ENCODE results near the gene PRRG2. TPM values are rescaled to one million over a fixed set of nuclear protein-coding genes. Genes with fewer than 3 reads are reported as not detected.

The PRRG2 gene
- polyA plus RNA-seq (ENCODE audit: insufficient read length), result 0.18 TPM

DNA sequence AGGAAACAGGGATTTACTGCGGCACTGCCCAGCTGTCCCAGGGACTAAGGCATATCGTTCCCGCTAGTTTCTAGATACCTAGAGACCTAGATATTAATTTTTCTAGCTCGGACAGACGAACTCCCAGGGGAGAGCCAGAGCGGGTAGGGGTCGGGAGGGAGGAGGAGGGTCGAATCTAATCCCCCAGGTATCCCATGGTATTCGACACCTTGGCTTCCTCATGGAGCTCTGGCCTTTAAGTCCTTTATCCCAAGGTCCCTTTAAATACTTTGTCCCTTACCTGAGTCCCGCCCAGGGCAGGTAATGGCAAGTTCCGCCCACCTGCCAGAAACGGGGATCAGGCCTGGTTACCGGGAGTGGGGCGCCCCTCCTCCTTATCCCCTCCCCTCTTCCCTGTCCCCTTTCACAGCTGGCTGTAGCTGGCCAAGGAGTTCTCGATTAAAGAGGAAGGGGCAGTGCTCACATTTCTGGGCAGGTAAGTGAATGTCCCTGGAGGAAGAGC is at the start of gene PRRG2:
Gene PRRG2 (plus strand): TSS at position 310 of the 502 bp plus-strand sequence. CDS start 1,904 bp downstream, outside the sequence.
- no peak for DNase-seq

DNA sequence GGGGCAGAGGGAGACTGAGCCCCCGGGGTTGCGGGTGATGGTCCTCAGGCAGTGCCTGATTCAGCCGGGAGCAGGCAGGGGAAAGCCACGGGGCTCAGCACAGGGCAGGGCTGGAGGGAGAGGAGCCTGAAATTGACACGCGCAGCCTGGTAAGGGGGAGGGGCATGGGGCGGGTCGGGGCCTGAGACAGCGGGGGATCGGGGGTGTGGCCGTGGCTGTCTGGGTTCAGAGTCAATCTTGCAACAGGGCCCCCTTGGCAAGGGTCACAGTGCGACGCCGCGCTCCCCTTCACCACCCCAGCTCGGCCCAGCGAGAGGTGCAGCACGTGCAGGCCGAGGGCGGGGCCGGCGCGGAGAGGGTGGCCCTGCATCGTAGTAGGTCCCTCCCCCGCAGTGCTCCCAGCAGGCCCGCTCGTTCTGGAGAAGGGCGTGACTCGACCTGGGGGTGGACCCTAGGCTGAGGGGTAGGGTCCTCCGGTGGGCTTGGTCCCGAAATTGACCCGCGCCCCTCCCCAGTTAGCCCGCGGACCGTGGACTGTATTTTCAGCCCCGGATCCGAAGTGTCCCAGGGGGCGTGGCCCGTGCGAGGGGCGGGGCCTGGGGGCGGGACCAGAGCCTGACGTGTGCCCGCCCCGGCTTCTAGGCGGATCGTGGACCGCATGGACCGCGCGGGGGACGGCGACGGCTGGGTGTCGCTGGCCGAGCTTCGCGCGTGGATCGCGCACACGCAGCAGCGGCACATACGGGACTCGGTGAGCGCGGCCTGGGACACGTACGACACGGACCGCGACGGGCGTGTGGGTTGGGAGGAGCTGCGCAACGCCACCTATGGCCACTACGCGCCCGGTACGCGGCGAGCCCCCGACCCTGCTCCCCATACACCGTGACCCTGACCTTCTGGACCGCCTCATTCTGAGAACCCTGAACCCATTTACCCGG is 47.3 kb upstream of the PRRG2 start:
- DNase-seq, result peak; percentile 75

DNA sequence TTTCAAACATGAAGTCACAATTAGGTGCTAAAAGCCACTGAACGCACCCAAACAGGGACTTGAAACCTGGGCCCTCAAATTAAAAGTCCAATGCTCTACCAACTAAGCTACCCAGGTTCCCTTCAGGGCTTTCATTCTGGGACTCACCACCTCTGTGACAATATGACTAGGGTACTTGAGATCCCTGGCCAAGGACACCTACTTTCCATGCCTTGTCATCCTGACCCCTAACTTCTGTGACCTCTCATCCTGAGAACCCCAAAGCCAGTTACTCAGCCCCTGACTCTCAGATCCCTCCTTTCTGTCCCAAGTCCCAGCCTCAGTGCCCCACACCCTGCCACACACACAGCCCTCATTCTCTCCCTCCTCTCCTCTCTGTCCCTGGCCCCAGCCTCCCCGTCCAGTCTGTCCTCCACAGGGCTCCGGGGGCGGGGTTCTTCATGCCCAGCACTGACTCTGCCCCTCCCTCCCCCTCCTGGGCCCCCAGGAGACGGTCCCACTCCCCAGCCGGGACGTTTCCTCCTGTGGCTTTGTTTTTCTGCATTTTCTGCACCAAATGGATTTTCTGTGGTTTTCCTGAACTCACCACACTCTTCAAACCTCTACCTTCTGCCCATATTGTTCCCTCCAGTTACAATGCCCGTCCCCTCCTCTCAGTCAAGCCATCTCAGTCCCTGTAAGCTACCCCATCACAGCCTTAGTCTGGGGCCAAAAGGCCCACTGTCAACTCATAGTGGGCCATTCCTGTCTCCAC is 46.3 kb upstream of the PRRG2 start:
- no peak for DNase-seq

DNA sequence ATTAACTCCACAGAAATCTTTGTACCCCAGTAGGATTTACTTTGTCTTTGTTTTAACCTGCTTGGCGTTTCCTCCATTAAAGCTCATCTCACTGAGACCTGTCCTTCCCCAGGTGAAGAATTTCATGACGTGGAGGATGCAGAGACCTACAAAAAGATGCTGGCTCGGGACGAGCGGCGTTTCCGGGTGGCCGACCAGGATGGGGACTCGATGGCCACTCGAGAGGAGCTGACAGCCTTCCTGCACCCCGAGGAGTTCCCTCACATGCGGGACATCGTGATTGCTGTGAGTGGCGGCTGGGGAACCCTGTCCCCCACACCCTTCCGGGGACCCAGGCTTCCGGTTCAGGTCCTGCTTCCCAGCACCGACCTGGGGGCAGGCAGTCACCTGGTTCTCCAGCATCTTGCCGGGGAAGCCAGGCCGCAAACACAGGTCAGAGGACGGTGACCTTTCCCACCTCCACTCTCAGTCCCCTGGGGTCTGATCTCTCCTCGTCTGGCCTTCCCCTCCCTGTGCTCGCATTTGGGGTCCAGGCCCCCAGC is 44.1 kb upstream of the PRRG2 start:
- no peak for DNase-seq

DNA sequence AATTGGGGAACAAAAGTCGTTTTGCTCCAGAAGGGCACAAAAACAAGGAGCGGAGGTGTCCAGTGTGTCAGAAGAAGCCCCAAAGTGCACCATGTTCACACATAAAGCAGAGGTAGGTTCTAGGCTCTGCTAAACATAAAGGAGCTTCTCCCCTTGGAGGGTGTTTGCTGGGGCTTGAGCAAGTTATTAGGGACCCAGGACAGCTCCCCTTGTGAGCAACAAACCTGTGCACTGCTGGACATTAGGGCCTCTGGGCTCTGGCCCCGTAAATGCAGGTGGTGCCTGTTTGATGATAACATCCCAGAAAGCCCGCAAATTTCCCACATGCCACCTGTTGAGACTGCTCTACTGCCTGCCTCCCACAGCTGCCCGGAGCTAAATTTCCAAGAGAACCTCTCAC is 42.5 kb upstream of the PRRG2 start:
- no peak for DNase-seq

DNA sequence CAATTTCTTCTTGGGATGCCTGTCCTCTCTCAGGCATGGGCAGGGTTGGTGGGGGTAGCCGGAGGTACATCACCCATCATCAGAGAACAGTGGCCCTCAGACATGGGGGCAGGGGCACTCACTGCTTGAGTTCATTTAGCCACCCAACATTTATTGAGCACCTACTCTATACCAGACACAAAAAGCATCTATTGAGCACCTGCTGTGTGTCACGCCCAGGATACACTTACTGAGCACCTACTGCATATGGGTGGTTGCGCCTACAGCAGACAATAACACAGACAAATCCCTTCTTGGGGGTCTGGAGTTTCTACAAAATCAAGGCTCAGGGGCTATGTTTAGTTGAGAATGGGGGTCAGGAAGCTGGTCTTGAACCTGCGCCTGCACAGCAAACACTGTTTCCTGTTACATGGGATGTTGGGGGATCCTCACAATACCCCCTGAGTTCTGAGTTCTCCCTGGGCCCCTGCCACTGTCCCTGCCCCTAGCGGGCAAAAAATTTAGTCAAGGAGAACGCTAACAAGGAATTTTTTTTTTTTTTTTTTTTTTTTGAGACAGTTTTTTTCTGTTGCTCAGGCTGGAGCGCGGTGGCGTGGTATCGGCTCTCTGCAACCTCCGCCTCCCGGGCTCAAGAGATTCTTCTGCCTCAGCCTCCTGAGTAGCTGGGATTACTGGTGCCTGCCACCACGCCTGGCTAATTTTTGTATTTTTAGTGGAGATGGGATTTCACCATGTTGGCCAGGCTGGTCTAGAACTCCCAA is 41.7 kb upstream of the PRRG2 start:
- no peak for DNase-seq

DNA sequence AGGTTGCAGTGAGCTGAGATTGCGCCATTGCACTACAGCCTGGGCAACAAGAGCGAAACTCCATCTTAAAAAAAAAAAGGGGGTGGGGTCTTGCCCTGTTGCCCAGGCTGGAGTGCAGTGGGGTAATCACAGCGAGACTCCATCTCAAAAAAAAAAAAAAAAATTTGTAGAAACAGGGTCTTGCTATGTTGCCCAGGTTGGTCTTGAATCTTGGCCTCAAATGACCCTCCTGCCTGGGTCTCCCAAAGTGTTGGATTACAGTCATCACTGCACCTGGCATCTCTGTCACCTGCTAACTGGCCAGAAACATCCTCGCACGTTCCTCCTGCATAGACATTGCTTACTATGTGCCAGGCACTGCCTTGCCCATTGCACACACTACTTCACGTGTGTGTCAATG is 39.2 kb upstream of the PRRG2 start:
- DNase-seq, result no peak

DNA sequence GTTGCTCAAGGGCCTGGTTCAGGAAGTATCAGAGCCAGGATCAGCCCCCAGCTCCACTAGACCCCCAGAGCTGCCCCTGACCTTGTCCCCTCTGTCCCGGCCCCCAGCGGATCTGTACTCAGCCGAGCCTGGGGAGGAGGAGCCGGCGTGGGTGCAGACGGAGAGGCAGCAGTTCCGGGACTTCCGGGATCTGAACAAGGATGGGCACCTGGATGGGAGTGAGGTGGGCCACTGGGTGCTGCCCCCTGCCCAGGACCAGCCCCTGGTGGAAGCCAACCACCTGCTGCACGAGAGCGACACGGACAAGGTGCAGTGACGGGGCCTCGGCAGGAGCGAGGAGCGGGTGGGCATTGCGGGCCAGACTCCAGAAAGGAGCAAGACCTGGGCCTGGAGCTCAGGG is 38.7 kb upstream of the PRRG2 start:
- no peak for DNase-seq

DNA sequence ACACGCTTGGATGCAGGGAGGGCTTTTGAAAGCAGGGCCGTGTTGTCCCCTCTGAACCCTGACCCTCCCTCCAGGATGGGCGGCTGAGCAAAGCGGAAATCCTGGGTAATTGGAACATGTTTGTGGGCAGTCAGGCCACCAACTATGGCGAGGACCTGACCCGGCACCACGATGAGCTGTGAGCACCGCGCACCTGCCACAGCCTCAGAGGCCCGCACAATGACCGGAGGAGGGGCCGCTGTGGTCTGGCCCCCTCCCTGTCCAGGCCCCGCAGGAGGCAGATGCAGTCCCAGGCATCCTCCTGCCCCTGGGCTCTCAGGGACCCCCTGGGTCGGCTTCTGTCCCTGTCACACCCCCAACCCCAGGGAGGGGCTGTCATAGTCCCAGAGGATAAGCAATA is 38.1 kb upstream of the PRRG2 start:
- DNase-seq, result no peak

DNA sequence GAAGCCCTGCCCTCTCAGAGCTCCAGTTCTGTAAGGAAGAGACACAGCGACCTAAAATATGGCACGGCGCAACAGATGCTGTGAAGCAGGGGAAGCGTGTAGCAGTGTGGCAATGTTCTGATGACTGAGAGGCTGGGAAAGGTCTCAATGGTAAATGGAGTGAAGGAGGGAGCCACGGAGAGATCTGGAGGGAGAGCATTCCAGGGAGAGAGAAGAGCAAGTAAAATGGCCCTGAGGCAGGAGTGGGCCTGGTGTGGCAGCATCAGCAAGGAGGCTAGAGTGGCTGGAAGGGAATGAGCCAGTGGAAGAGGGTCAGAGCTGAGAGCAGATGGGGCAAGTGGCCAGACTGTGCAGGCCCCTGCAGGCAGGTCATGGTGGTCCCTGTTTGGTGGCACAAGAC is 37.0 kb upstream of the PRRG2 start:
- DNase-seq, result no peak

DNA sequence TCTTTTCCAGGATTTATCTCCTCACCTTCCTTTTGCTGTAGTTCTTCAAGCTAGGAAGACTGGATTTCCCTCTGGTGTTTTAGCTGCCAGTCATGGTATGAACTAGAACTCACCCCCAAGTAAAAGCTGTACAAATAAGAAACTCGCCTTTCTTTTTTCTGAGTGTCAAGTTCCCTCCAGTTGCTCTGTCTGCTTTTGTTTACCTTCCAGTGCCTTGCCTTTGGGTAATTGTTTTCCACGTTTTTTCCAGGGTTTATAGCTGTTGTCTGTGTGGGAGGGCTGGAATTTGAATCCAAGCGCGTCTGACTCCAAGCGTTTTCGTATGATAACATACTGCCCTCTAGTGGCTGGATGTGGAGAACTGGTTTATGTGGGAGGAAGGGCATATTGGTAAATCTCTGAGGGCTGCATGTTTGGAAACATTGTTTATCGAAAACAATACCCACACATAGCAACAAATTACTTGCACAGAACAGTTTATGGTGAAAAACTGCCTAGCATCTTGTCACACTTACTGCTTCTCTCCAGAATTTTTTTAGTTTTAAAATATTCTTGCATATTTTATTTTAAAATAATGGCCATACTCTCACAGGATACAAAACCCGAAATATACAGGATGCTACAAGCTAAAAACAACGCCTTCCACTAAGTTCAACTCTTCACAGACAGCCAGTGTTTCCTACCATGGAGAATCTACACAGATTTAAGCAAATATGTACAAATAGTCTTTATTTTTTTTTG is 34.1 kb upstream of the PRRG2 start:
- peak; percentile 91 for DNase-seq

DNA sequence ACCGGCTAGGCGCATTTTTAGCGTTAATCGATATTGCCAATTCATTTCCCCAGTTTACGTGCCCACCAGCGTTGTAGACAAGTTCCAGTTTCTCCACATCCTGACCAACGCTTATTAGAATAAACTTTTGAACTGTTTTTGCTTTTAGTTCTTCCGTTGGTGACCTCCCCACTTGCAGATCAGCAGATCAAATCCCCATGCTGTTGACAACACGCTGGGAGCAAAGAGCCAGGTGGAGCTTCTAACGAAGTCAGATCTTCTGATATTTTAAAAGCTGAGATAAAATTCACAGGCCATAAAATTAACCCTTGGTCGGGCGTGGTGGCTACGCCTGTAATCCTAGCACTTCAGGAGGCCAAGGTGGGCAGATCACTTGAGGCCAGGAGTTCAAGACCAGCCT is 32.1 kb upstream of the PRRG2 start:
- DNase-seq, result no peak

DNA sequence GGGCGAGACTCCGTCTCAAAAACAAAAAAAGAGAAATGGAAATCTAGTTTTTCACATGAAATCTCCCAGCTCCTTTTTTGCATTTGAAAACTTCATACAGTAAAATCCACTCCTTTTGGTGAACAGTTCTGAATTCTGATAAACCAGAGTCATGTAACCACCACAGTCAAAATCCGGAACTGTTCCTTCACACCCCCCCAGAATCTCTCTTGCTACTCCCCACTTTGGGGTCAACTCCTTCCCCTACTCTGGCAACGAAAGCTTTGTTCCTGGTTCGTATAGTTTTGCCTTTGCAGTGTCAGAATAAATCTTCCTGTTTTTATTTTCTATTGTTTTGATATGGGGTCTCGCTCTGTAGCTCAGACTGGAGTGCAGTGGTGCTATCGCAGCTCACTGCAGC is 29.6 kb upstream of the PRRG2 start:
- no peak for DNase-seq

DNA sequence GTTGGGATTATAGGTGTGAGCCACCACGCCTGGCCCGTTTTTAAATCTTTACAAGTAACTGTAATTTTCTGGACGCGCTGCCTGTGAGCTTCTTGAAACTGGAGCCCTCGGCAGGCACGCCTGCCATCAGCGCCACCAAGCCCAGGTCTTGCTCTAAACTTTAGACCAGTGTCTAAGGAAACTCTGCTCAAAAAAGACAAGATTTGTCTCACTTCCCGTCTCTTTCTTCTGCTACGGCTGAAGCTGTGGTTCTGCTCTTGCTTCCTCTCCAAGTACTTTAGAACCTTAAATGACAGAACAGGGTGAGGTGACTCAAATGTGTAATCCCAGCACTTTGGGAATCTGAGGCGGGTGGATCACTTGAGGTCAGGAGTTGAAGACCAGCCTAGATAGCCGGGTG is 28.4 kb upstream of the PRRG2 start:
- no peak for DNase-seq

DNA sequence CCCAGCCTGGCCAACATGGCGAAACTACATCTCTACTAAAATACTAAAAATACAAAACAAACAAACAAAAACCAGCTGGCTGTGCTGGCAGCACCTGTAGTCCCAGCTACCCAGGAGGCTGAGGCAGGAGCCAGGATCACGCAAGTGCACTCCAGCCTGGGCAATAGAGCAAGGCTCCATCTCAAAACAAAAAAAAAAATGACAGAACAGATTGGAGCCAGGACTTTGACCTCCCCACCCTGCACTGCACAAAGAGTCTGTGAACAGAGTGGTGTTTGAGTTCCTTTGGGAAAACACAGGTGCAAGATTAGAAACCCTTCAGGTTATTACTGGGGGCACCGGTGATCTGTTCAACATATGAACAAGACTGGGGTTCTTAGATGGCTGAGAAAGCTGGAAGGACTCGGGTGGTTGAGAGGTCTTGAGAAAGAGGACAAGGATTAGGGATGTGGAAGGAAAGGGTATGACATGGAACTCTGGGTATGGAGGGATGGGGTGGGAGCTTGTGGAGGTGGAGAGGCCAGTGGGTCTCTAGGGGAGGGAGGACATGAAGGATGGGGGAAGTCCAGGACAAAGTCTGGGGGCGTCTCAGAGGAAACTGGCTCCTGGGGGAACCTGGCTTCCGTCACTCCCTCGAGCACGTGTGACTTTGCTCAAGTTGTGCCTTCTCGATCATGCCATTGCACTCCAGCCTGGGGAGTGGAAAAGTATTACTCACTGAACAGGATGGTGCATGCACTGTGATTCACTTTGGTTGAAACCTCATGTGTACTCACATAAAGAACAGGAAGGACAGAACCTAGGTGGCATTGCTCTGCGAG is 27.5 kb upstream of the PRRG2 start:
- no peak for DNase-seq

DNA sequence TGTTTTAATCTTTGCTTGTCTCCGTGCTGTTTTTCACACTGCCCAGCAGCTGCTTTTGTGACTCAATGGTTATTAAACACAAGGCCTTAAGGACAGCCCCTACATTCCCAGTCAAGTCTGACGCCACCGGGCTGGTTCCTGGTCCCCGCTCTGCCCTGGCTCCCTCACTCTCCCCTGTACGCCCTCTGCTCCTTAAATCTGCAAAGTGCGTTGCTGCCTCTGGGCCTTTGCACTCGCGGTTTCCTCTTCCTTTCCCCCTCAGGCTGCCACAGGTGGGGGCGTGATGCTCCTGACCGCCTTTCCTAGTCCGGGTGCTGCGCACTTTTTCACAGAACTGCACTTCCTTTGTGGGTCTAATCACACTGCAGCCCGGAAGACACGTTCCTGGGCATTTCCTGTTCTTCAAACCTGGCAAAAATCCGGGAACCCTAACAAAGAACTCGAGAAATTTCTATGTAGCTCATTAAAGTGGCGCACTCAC is 26.4 kb upstream of the PRRG2 start:
- no peak for DNase-seq

DNA sequence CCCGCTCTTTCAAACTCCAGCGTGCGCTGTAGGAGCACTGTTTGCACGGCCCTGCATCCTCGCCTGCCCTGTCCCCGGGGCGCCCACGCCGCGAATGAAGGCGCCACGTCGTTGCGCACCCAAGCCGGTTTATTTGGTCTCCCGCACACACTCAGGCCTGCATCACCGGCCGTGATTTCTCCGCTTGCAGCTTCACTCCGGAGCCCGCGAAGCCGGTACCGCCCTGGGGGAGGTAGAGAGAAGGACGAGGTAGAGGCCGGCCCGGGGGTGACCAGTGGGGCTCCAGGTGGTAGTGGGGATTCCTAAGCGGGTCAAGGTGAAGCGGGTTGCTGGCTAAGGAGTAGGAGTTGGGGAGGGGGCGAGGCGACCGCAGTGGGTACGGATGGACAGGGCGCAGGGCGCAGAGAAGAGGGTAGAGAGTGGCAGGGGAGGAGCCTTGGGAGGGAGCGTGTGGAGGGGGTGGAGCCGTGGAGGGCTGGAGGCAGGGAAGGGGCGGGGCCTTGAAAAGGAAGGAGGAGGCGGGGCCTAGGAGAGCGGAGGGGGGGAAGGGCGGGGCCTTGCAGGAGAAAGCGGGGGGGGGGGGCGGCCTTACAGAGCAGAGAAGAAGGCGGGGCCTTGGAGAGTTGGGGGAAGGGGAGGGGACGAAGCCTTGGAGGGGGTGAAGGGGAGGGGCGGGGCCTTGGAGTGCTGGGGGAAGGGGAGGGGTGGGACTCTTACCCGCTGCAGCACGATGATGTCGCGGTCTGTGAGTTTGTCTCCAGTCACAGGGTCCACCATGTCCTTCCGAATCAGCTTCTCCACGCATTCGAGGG is 25.3 kb upstream of the PRRG2 start:
- DNase-seq, result peak; percentile 56

DNA sequence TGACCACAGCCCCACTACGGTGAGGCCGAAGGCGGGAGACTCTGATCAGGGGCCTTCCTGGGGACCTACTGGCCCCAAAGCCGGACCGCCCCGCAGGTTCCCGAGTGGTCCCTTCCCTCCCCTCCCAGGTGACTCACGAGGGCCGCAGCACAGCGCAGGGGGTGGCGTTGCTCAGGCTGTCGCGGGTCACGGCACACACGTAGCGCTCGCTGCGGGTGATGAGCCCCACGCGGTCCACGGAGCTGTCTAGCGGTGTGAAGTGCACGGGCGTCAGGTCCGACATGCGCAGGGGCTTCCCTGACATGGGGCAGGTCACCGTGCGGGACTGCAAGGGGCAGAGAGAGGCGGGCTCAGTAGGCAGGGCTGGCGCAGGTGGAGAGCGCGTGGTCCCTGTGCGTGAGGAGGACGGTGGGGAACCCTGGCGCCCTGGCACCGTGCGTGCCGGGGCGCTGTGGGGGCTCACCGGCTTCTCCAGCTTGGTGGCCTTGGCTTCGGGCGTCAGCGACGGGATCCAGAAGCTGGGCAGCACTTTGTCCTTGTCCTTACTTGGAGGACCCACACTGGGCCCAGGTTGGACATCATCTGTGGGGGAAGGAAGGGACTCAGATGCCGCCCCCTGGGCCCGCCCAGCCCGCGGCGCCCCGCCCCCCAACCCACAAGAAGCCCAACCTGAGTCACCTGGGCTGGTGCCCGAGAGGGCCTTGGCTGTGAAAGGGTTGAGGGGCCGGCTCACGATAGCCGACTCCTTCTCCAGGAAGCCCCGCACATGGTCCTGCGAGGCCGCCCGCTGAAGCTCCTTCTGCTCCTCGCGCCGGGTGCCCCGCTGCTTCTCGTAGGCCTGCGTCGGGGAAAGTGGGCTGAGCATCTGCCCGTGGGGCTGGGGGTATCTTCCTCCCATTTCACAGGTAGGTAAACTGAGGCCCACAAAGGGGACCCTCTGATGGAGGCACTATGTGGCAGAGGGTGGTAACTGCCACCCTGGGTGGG is 24.4 kb upstream of the PRRG2 start:
- DNase-seq, result no peak

All from hindlimb muscle (tissue), 1 donor.